GM12878 (cell line): ENCODE measurements around the gene TRIM41. TPM values are rescaled to one million over a fixed set of nuclear protein-coding genes. Genes with fewer than 3 reads are reported as not detected.
A peak's percentile ranks its signal among the peaks of the same experiment; 100 is the strongest.

Source experiments
- ATAC-seq: fragments of 200-7000 bp; cut with Tn5 transposase; 3 replicates; pipeline ENCODE4 v1.9.1; 2020; ENCODE audit warnings: mild to moderate bottlenecking, moderate library complexity
- BruUV-seq: library from RNA; stranded (reverse); fragments of 400-500 nt; replicated peaks from 2 replicates; lab custom pipeline; 2021; lab: Mats Ljungman, UMichigan
- CTCF ChIA-PET: fragments of 300-600 bp; sonication (Branson Sonifier 250); formaldehyde crosslinking; extraction: SDS; loops from one replicate; lab custom pipeline; 2021; ENCODE audit warnings: inconsistent platforms; lab: Yijun Ruan, JAX
- POLR2A ChIA-PET: fragments of 350-600 bp; formaldehyde crosslinking; extraction: SDS; loops from one replicate; lab custom pipeline; 2021; ENCODE audit warnings: inconsistent platforms; lab: Charles Lee
- RAD21 ChIA-PET: fragments of 300-600 bp; sonication (Branson Sonifier 250); formaldehyde crosslinking; loops from one replicate; lab custom pipeline; 2023; ENCODE audit warnings: antibody characterized with exemption; ENCODE audit not compliant: unreplicated experiment; lab: Charles Lee
- SMC1A ChIA-PET: fragments of 300-600 bp; sonication (Branson Sonifier 250); formaldehyde crosslinking; loops from one replicate; lab custom pipeline; 2023; ENCODE audit not compliant: unreplicated experiment, uncharacterized antibody; lab: Charles Lee
- DNase-seq: peaks from one replicate; pipeline ENCODE4 v3.0.0-alpha.2; 2011; ENCODE audit warnings: low read depth, low spot score
- FAIRE-seq: peaks from 3 replicates; lab custom pipeline; 2011; peaks lifted over from hg19 to GRCh38; lab: Jason Lieb, UNC
- H2AFZ ChIP-seq: 2 replicates; pipeline ENCODE4 v1.6.0; 2011; ENCODE audit warnings: low read depth, low read length, control low read depth; ENCODE audit not compliant: control insufficient read depth
- H3K27ac ChIP-seq: 2 replicates; pipeline ENCODE4 v1.5.1; 2011; ENCODE audit warnings: control low read depth; ENCODE audit not compliant: control insufficient read depth, insufficient read depth
- H3K27me3 ChIP-seq, 2 experiments: replicated peaks in 1 of 2; 2 replicates each; pipeline versions ENCODE4 v1.6.0 to v1.6.1; 2011; ENCODE audit warnings: low read length in 1 of 2; ENCODE audit not compliant: control insufficient read depth in 2 of 2, insufficient read depth in 2 of 2
- H3K36me3 ChIP-seq, 2 experiments: 2 replicates each; pipeline ENCODE4 v1.5.1; 2011; ENCODE audit warnings: low read length in 1 of 2; ENCODE audit not compliant: control insufficient read depth in 2 of 2, insufficient read depth in 2 of 2
- H3K4me1 ChIP-seq: 2 replicates; pipeline ENCODE4 v1.6.1; 2011; ENCODE audit warnings: mild to moderate bottlenecking, low read length, moderate library complexity, mixed read lengths; ENCODE audit not compliant: control insufficient read depth, insufficient read depth
- H3K4me2 ChIP-seq: 2 replicates; pipeline ENCODE4 v1.6.0; 2011; ENCODE audit warnings: control low read depth; ENCODE audit not compliant: control insufficient read depth, insufficient read depth
- H3K4me3 ChIP-seq: fragments of 200-600 bp; sonication (generic); 2 replicates; pipeline ENCODE4 v1.5.1; 2016
- H3K79me2 ChIP-seq: 2 replicates; pipeline ENCODE4 v1.6.0; 2011; ENCODE audit warnings: low read length; ENCODE audit not compliant: control insufficient read depth, insufficient read depth
- H3K9ac ChIP-seq: 2 replicates; pipeline ENCODE4 v1.8.0; 2011; ENCODE audit warnings: low read length, control low read depth, mixed read lengths; ENCODE audit not compliant: control insufficient read depth, insufficient read depth
- H3K9me3 ChIP-seq: replicated peaks from 3 replicates; pipeline ENCODE4 v1.5.1; 2011; ENCODE audit warnings: mild to moderate bottlenecking, low read length; ENCODE audit not compliant: control insufficient read depth, insufficient read depth
- H4K20me1 ChIP-seq: 2 replicates; pipeline ENCODE4 v1.6.0; 2011; ENCODE audit not compliant: control insufficient read depth, insufficient read depth
- ATF7 ChIP-seq: fragments of 450-650 bp; IDR thresholded peaks from 2 replicates; pipeline ENCODE4 v1.6.1; 2016; ENCODE audit warnings: low read depth, mild to moderate bottlenecking
- BHLHE40 ChIP-seq, 2 experiments: fragments of 450-650 bp in 1 of 2; IDR thresholded peaks; 2 replicates each; pipeline ENCODE4 v1.6.1; 2011 to 2017; ENCODE audit warnings: low read depth in 2 of 2, borderline replicate concordance in 1 of 2, improper control_type of control experiment in 1 of 2, low read length in 1 of 2, mild to moderate bottlenecking in 1 of 2
- CHD4 ChIP-seq: fragments of 200-600 bp; sonication (generic); IDR thresholded peaks from 2 replicates; pipeline ENCODE4 v1.6.1; 2016; ENCODE audit warnings: mild to moderate bottlenecking
- CREM ChIP-seq: IDR thresholded peaks from 2 replicates; pipeline ENCODE4 v1.6.1; 2014; ENCODE audit warnings: antibody characterized with exemption, low read depth
- EED ChIP-seq: sonication (generic); IDR thresholded peaks from 2 replicates; pipeline ENCODE4 v1.6.1; 2016; ENCODE audit warnings: antibody characterized with exemption, low read depth
- HDAC2 ChIP-seq: fragments of 200-600 bp; sonication (generic); IDR thresholded peaks from 2 replicates; pipeline ENCODE4 v1.6.1; 2017
- IKZF1 ChIP-seq: fragments of 450-650 bp; conservative IDR thresholded peaks from 2 replicates; pipeline ENCODE4 v1.6.1; 2017; ENCODE audit warnings: antibody characterized with exemption, mild to moderate bottlenecking
- IKZF2 ChIP-seq, 2 experiments: fragments of 450-650 bp; IDR thresholded peaks; 2 replicates each; pipeline ENCODE4 v1.6.1; 2017; ENCODE audit warnings: mild to moderate bottlenecking in 2 of 2, moderate library complexity in 2 of 2
- KLF5 ChIP-seq: fragments of 450-650 bp; IDR thresholded peaks from 2 replicates; pipeline ENCODE4 v1.6.1; 2014; ENCODE audit warnings: mild to moderate bottlenecking; ENCODE audit not compliant: partially characterized antibody
- MYC ChIP-seq: IDR thresholded peaks from 2 replicates; pipeline ENCODE4 v1.6.1; 2011; ENCODE audit warnings: mild to moderate bottlenecking, low read length, moderate library complexity, inconsistent platforms; ENCODE audit not compliant: insufficient read depth, insufficient replicate concordance, insufficient read length, severe bottlenecking
- PRDM15 ChIP-seq: fragments of 450-650 bp; formaldehyde crosslinking; IDR thresholded peaks from 2 replicates; pipeline ENCODE4 v1.4.0; 2020; ENCODE audit warnings: mild to moderate bottlenecking, moderate library complexity
- RB1 ChIP-seq: fragments of 450-650 bp; formaldehyde crosslinking; IDR thresholded peaks from 2 replicates; pipeline ENCODE4 v1.6.1; 2017; ENCODE audit warnings: mild to moderate bottlenecking, borderline replicate concordance
- SIN3A ChIP-seq: IDR thresholded peaks from 2 replicates; pipeline ENCODE4 v1.6.1; 2012; ENCODE audit warnings: low read depth, low read length, improper control_type of control experiment
- SP1 ChIP-seq: IDR thresholded peaks from one replicate; pipeline ENCODE4 v1.6.1; 2011; ENCODE audit warnings: low read depth, low read length
- ZNF217 ChIP-seq: fragments of 450-650 bp; IDR thresholded peaks from 2 replicates; pipeline ENCODE4 v1.6.1; 2017; ENCODE audit warnings: antibody characterized with exemption, mild to moderate bottlenecking
- WGBS: methylation state at CpG from one replicate; pipeline ENCODE4 v1.1.6; 2016; ENCODE audit warnings: low lambda C conversion rate; ENCODE audit not compliant: insufficient replicate concordance, insufficient coverage; ENCODE audit errors: missing lambda C conversion rate; 5-methylcytosine and 5-hydroxymethylcytosine counted together
- in situ Hi-C: fragments of 300-500 bp; cut with MboI; formaldehyde crosslinking; loops from 9 replicates; pipeline ENCODE4 v1.14.3; 2018; ENCODE audit warnings: mixed read lengths
- intact Hi-C: fragments of 100-400 bp; cut with micrococcal nuclease; formaldehyde crosslinking; loops from one replicate; pipeline ENCODE4 v1.14.2; 2022; ENCODE audit not compliant: unreplicated experiment
- polyA plus RNA-seq, 11 experiments: library from polyadenylated mRNA; depleted of rRNA in 4 of 11; unstranded in 6 of 11; stranded (reverse) in 5 of 11; fragments of >200 nt; fragmentation: Nextera tagmentation in 4 of 11; fragmentation: Illumina TruSeq in 1 of 11; extraction: Ambion mirVana in 4 of 11; extraction: Trizol in 1 of 11; gene quantifications; 1 replicate in 1 of 11; 2 replicates in 10 of 11; pipeline versions ENCODE4 v1.2.1 to v1.2.3, GENCODE V29; 2011 to 2016; ENCODE audit warnings: inconsistent platforms in 2 of 11, missing spikeins in 2 of 11, low read depth in 1 of 11
- total RNA-seq, 4 experiments: library from RNA; depleted of rRNA in 3 of 4; stranded (reverse); fragments of >200 nt in 3 of 4; fragmentation: Illumina TruSeq in 1 of 4; extraction: Trizol in 1 of 4; gene quantifications; 2 replicates each; pipeline versions ENCODE4 v1.2.1 to v1.2.3, GENCODE V29; 2013 to 2021
- TF ChIP-seq, protein P1 (sequence below): IDR thresholded peaks from 2 replicates; pipeline ENCODE4 v1.6.1; 2011; ENCODE audit warnings: mild to moderate bottlenecking, low read depth, low read length, moderate library complexity; ENCODE audit not compliant: insufficient replicate concordance
- TF ChIP-seq, protein P2 (sequence below): IDR thresholded peaks from 2 replicates; pipeline ENCODE4 v1.6.1; 2012; ENCODE audit warnings: mild to moderate bottlenecking, low read depth, low read length

The TRIM41 gene
- total and polyA plus RNA-seq, 10 of the 15 experiments (the other 5 are each of a cell fraction or from before 2014, with no cell fraction given): 1.0 to 28.9 (median 10.6) TPM

DNA sequence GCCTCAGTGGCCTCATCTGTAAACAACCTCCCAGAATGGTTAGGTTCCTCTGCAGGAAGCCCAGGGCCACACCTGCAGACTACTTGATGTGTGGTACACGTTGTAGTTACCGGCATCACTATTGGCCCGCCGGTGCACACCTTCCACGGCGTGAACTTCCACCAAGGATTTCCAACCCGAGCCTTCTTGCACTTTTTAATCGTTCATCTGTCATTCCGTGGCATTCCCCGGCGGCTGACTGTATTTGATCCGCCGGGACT is 5.3 kb upstream of the TRIM41 start (continued):
- TF ChIP-seq, protein P1, sequence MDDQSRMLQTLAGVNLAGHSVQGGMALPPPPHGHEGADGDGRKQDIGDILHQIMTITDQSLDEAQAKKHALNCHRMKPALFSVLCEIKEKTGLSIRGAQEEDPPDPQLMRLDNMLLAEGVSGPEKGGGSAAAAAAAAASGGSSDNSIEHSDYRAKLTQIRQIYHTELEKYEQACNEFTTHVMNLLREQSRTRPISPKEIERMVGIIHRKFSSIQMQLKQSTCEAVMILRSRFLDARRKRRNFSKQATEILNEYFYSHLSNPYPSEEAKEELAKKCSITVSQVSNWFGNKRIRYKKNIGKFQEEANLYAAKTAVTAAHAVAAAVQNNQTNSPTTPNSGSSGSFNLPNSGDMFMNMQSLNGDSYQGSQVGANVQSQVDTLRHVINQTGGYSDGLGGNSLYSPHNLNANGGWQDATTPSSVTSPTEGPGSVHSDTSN: no peak
- TF ChIP-seq, protein P2, sequence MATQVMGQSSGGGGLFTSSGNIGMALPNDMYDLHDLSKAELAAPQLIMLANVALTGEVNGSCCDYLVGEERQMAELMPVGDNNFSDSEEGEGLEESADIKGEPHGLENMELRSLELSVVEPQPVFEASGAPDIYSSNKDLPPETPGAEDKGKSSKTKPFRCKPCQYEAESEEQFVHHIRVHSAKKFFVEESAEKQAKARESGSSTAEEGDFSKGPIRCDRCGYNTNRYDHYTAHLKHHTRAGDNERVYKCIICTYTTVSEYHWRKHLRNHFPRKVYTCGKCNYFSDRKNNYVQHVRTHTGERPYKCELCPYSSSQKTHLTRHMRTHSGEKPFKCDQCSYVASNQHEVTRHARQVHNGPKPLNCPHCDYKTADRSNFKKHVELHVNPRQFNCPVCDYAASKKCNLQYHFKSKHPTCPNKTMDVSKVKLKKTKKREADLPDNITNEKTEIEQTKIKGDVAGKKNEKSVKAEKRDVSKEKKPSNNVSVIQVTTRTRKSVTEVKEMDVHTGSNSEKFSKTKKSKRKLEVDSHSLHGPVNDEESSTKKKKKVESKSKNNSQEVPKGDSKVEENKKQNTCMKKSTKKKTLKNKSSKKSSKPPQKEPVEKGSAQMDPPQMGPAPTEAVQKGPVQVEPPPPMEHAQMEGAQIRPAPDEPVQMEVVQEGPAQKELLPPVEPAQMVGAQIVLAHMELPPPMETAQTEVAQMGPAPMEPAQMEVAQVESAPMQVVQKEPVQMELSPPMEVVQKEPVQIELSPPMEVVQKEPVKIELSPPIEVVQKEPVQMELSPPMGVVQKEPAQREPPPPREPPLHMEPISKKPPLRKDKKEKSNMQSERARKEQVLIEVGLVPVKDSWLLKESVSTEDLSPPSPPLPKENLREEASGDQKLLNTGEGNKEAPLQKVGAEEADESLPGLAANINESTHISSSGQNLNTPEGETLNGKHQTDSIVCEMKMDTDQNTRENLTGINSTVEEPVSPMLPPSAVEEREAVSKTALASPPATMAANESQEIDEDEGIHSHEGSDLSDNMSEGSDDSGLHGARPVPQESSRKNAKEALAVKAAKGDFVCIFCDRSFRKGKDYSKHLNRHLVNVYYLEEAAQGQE: no peak
- TF ChIP-seq SIN3A: 0 out of 2 replicates have a peak, but pooled peaks have one; percentile 14
- no peak for TF ChIP-seq HDAC2
- no peak for TF ChIP-seq EED
- TF ChIP-seq IKZF2 (IDR thresholded peaks at IDR 0.05): no peak
- TF ChIP-seq CREM: no peak
- no peak for TF ChIP-seq SP1
- TF ChIP-seq, all 136 proteins: peak for 4

DNA sequence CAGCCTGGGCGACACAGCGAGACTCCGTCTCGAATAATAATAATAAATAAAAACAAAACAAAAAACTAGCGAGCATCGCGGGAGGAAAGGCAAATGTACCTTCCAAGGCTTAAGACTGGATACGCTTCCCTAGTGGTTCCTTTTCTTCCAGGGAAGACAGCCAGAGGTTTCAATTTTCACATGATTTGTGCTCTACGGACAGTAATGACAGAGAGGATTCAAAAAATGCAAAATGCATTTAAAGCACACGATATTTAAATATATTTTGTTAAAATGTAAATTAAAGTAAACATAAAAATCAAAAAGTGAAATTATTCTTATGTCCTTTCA is 4.3 kb upstream of the TRIM41 start:
- Histone ChIP-seq H3K36me3 (no peaks in the 10 kb centered on the region), H3K4me3 (peak overlapping the region; percentile 58; the same call in 1 of the 2 replicates), H3K27ac (no peak overlapping the region), H3K27me3 (no peaks in the 10 kb centered on the region), H3K4me2 (peak overlapping the region; percentile 77), H4K20me1 (no peaks in the 10 kb centered on the region), H2AFZ (peak overlapping the region; percentile 18), H3K79me2 (no peaks in the 10 kb centered on the region; the same call in 1 of the 2 replicates), H3K9ac (no peak overlapping the region), H3K9me3 (no peaks in the 10 kb centered on the region), H3K4me1 (peaks cover 8% of the 10 kb centered on the region)
- RAD21 ChIA-PET: no interaction called here
- intact Hi-C loops (loop anchor here (1.0 kb wide), 1 partner anchor 11 kb away; no protein-coding TSS in a partner anchor), in situ Hi-C loops (no loop called here)
- CTCF ChIA-PET: no interaction called here
- ATAC-seq (no peak), FAIRE-seq (no peak), DNase-seq (no peak)
- SMC1A ChIA-PET: no interaction called here
- 27% methylated on average over 10 of the region's 10 CpGs for WGBS
- BruUV-seq: no TSS peak
- POLR2A ChIA-PET: no interaction called here
- TF ChIP-seq ATF7 (no peak), CHD4 (no peak), KLF5 (peak; percentile 1), MYC (no peak), ZNF217 (0 out of 2 replicates have a peak, but pooled peaks have one; percentile 3), PRDM15 (CRISPR knock-in tag) (no peak), BHLHE40 (IDR thresholded peaks at IDR 0.05; ENCODE audit: borderline replicate concordance in 1 of 2, low read depth in 2 of 2, low read length in 1 of 2) (no peak), RB1 (no peak), IKZF1 (no peak)
